ENCODE results near the gene MINDY4.

Gene MINDY4

GRCh38 chr7:30815388-30815854, 44.2 kb downstream of the MINDY4 start:
- H4K20me1 ChIP-seq (ENCODE audit: low read depth, low read length) = no peaks in the 10 kb centered on the region
- H3K27me3 ChIP-seq (ENCODE audit: low read length) = no peaks in the 10 kb centered on the region
- H3K9me3 ChIP-seq (ENCODE audit: insufficient read depth, low read length) = no peaks in the 10 kb centered on the region
- no peak overlapping the region for H3K4me2 ChIP-seq (ENCODE audit: low read depth, low read length, poor library complexity, severe bottlenecking)
- no peak overlapping the region for H2AFZ ChIP-seq (ENCODE audit: low read depth, low read length, severe bottlenecking)
- no peak overlapping the region for H3K27ac ChIP-seq (ENCODE audit: low read depth, low read length)
- H3F3A ChIP-seq (ENCODE audit: insufficient read depth) = no peaks in the 10 kb centered on the region
- H3K9ac ChIP-seq (ENCODE audit: low read length) = no peak overlapping the region
- no peaks in the 10 kb centered on the region for H3K9me2 ChIP-seq (replicated peaks; ENCODE audit: insufficient read depth, low read length)
- H3K79me2 ChIP-seq (ENCODE audit: insufficient read depth, low read length) = no peaks in the 10 kb centered on the region
- no peak overlapping the region for H3K4me3 ChIP-seq (ENCODE audit: insufficient read depth, low read length, poor library complexity, severe bottlenecking)
- no peaks in the 10 kb centered on the region for H3K36me3 ChIP-seq (ENCODE audit: low read length)
- TF ChIP-seq, protein P1, sequence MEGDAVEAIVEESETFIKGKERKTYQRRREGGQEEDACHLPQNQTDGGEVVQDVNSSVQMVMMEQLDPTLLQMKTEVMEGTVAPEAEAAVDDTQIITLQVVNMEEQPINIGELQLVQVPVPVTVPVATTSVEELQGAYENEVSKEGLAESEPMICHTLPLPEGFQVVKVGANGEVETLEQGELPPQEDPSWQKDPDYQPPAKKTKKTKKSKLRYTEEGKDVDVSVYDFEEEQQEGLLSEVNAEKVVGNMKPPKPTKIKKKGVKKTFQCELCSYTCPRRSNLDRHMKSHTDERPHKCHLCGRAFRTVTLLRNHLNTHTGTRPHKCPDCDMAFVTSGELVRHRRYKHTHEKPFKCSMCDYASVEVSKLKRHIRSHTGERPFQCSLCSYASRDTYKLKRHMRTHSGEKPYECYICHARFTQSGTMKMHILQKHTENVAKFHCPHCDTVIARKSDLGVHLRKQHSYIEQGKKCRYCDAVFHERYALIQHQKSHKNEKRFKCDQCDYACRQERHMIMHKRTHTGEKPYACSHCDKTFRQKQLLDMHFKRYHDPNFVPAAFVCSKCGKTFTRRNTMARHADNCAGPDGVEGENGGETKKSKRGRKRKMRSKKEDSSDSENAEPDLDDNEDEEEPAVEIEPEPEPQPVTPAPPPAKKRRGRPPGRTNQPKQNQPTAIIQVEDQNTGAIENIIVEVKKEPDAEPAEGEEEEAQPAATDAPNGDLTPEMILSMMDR (IDR thresholded peaks at IDR 0.05; ENCODE audit: insufficient read depth, low read length, poor library complexity, severe bottlenecking) = no peak
- TF ChIP-seq EZH2phosphoT487 (conservative IDR thresholded peaks at IDR 0.05; ENCODE audit: low read length) = no peak

DNA sequence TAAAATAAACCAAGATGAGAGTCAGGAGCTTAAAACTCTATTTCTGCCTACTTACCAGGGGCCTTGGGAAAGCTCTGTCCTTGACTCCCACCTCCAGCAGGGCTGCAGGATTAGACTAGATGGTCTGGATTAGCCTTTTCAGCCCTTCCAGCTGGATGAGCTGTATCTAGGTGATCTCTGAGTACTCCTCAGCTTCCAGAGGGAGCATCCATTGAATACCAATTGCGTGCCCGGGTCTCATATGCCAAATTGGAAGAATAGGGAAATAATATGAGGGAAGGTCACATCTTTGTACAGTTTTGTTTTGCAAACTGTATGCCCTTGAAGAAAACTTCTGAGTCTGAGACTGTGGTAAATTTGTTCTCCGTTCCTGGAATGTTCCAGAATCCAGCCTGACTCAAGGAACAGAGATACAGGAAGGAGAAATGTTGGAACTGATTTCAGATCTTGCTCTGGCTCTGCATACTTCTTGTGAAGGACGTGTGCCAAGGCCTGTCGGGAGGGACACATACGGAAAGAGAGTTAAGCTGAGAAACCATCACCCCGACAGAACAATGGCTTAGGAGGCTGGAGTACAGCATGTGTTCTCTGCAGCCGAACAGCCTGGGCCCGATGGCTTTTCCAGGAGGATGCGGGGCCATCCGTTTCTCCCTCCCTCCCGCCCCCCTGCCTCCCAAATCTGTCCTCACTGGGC, 44.9 kb downstream of the MINDY4 start:
- no peak overlapping the region for H3K27ac ChIP-seq (ENCODE audit: low read depth, low read length)
- no peaks in the 10 kb centered on the region for H3F3A ChIP-seq (ENCODE audit: insufficient read depth)
- TF ChIP-seq, protein P1 (IDR thresholded peaks at IDR 0.05; ENCODE audit: insufficient read depth, low read length, poor library complexity, severe bottlenecking) = no peak
- no peak for TF ChIP-seq EZH2phosphoT487 (conservative IDR thresholded peaks at IDR 0.05; ENCODE audit: low read length)
- no peaks in the 10 kb centered on the region for H3K9me2 ChIP-seq (replicated peaks; ENCODE audit: insufficient read depth, low read length)
- no peak overlapping the region for H3K9ac ChIP-seq (ENCODE audit: low read length)
- no peaks in the 10 kb centered on the region for H4K20me1 ChIP-seq (ENCODE audit: low read depth, low read length)
- H3K4me2 ChIP-seq (ENCODE audit: low read depth, low read length, poor library complexity, severe bottlenecking) = no peak overlapping the region
- H3K4me3 ChIP-seq (ENCODE audit: insufficient read depth, low read length, poor library complexity, severe bottlenecking) = no peak overlapping the region
- no peaks in the 10 kb centered on the region for H3K79me2 ChIP-seq (ENCODE audit: insufficient read depth, low read length)
- no peaks in the 10 kb centered on the region for H3K36me3 ChIP-seq (ENCODE audit: low read length)
- H3K27me3 ChIP-seq (ENCODE audit: low read length) = no peaks in the 10 kb centered on the region
- no peak overlapping the region for H2AFZ ChIP-seq (ENCODE audit: low read depth, low read length, severe bottlenecking)
- H3K9me3 ChIP-seq (ENCODE audit: insufficient read depth, low read length) = no peaks in the 10 kb centered on the region

DNA sequence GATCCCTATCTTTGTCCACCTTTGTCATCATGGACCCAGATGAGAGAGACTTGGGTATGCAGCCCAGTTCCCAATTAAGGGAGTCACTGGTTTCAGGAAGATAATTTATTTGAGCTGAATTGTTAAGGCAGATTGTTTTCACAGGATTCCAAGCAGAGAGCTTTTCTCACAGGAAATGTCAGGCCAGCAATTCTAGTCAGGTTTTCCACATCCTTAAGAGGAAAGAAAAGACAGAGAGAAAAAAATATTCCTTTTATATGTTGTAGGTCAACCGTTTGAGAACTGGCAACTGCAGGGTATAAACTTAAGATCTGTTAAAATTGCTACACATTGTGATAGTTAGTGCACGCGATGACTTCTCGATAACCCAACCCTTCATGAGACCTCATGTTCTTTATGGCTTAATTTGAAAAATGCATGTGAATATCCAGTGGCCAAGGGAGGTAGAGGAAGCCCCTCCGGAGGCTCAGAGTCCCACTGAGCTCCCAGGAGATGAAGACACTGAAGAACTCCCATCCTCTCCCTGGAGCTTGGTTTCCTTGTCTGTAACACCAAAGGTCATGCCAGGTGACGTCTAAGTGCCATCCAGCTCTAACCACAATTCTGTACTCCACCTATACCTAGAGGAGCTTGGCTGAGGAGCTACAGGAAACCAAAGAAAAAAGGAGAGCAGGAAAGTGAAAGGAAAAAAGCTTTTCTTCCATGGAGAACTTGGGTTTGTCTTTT, 45.6 kb downstream of the MINDY4 start:
- no peaks in the 10 kb centered on the region for H4K20me1 ChIP-seq (ENCODE audit: low read depth, low read length)
- no peak overlapping the region for H3K4me2 ChIP-seq (ENCODE audit: low read depth, low read length, poor library complexity, severe bottlenecking)
- H3K9me2 ChIP-seq (replicated peaks; ENCODE audit: insufficient read depth, low read length) = no peaks in the 10 kb centered on the region
- H3F3A ChIP-seq (ENCODE audit: insufficient read depth) = no peaks in the 10 kb centered on the region
- H3K9me3 ChIP-seq (ENCODE audit: insufficient read depth, low read length) = no peaks in the 10 kb centered on the region
- H3K36me3 ChIP-seq (ENCODE audit: low read length) = no peaks in the 10 kb centered on the region
- no peak overlapping the region for H3K4me3 ChIP-seq (ENCODE audit: insufficient read depth, low read length, poor library complexity, severe bottlenecking)
- H3K9ac ChIP-seq (ENCODE audit: low read length) = no peak overlapping the region
- no peaks in the 10 kb centered on the region for H3K27me3 ChIP-seq (ENCODE audit: low read length)
- H3K27ac ChIP-seq (ENCODE audit: low read depth, low read length) = no peak overlapping the region
- no peaks in the 10 kb centered on the region for H3K79me2 ChIP-seq (ENCODE audit: insufficient read depth, low read length)
- no peak overlapping the region for H2AFZ ChIP-seq (ENCODE audit: low read depth, low read length, severe bottlenecking)
- TF ChIP-seq, protein P1 (IDR thresholded peaks at IDR 0.05; ENCODE audit: insufficient read depth, low read length, poor library complexity, severe bottlenecking) = no peak
- no peak for TF ChIP-seq EZH2phosphoT487 (conservative IDR thresholded peaks at IDR 0.05; ENCODE audit: low read length)

Measured in SU-DHL-6 (cell line).